ENCODE results near the gene ARPC1A.

GRCh38 chr7:99324559-99324958 lies 1.1 kb upstream of the ARPC1A start:
- no peak for TF ChIP-seq ZNF274 (IDR thresholded peaks at IDR 0.05; ENCODE audit: low read depth, low read length)
- no peak for TF ChIP-seq SUZ12 (IDR thresholded peaks at IDR 0.05; ENCODE audit: extremely low read depth, insufficient read depth, insufficient read length)
- no peak for TF ChIP-seq YY1 (IDR thresholded peaks at IDR 0.05; ENCODE audit: insufficient read depth, insufficient read length)
